Stimulated activated CD8-positive, alpha-beta memory T cell treated with anti-CD3 and anti-CD28 coated beads, Interleukin-12 subunit alpha, Interleukin-12 subunit beta, amount 100 ng/mL, for 24 hours (primary cell): ENCODE measurements around the gene HDAC5.
"Not testable (repeated sequence)": the region's sequence is repeated elsewhere in the genome, so short reads cannot be mapped to it uniquely, and the experiment has no call there.

Experiments
- DNase-seq: peaks from one replicate; pipeline ENCODE4 v3.0.0-alpha.2; 2020; ENCODE audit errors: extremely low read depth

The HDAC5 gene

GRCh38 chr17:44111777-44112176 lies 11.7 kb downstream of the HDAC5 start:
- no peak for DNase-seq

GRCh38 chr17:44110823-44111633 lies 12.4 kb downstream of the HDAC5 start:
- DNase-seq = peak; percentile 36

- no peak for DNase-seq
These were observed 13.3 kb downstream of the HDAC5 start for GRCh38 chr17:44110011-44110686.

GRCh38 chr17:44109312-44109630 lies 14.2 kb downstream of the HDAC5 start:
- DNase-seq = no peak

GRCh38 chr17:44108440-44109311 lies 14.8 kb downstream of the HDAC5 start:
- no peak for DNase-seq

- DNase-seq = no peak
These were observed 16.6 kb downstream of the HDAC5 start for GRCh38 chr17:44106801-44107200.

- no peak for DNase-seq
These were observed 17.5 kb downstream of the HDAC5 start for GRCh38 chr17:44105941-44106340.

- DNase-seq = no peak
These were observed 18.0 kb downstream of the HDAC5 start for GRCh38 chr17:44105483-44105882.

GRCh38 chr17:44102849-44103622 lies 20.4 kb downstream of the HDAC5 start:
- no peak for DNase-seq

GRCh38 chr17:44101858-44102257 lies 21.6 kb downstream of the HDAC5 start:
- not testable (repeated sequence) for DNase-seq

- no peak for DNase-seq
These were observed 26.1 kb downstream of the HDAC5 start for GRCh38 chr17:44097110-44097958.

- no peak for DNase-seq
These were observed 27.6 kb downstream of the HDAC5 start for GRCh38 chr17:44095647-44096496.

GRCh38 chr17:44095388-44095646 lies 28.1 kb downstream of the HDAC5 start:
- DNase-seq = no peak

- no peak for DNase-seq
These were observed 28.6 kb downstream of the HDAC5 start for GRCh38 chr17:44094701-44095387.

GRCh38 chr17:44093231-44093900 lies 30.1 kb downstream of the HDAC5 start:
- no peak for DNase-seq

- no peak for DNase-seq
These were observed 31.4 kb downstream of the HDAC5 start for GRCh38 chr17:44092051-44092450.

GRCh38 chr17:44091200-44091997 lies 32.0 kb downstream of the HDAC5 start:
- no peak for DNase-seq

- DNase-seq = no peak
These were observed 35.2 kb downstream of the HDAC5 start for GRCh38 chr17:44088254-44088653.
